ENCODE measurements around the gene TUBA4B. TPM values are rescaled to one million over a fixed set of nuclear protein-coding genes. Genes with fewer than 3 reads are reported as not detected.

The TUBA4B gene
- total and polyA plus RNA-seq, 7 experiments from 2014 or later: not detected

DNA sequence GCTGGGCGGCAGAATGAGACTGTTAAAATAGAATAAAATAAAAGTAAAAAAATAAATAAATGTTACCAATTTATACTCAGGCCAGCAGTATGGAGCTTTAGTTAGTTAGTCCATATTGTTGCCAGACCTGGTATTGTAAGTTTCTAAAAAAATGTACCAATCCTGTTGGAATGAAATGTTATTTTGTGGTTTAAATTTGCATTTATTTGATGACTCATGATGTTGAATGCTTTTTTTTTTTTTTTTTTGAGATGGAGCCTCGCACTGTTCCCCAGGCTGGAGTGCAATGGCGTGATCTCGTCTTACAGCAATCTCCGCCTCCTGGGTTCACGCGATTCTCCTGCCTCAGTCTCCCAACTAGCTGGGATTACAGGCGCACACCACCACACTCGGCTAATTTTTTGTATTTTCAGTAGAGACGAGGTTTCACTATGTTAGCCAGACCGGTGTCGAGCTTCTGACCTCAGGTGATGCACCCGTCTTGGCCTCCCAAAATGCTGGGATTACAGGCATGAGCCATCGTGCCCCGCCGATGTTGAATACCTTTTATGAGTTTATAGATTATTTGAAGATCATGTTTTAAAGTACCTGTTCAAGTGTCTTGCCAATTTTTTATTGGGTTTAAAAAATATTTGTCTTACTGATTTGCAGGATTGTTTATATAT lies 61.9 kb downstream of the TUBA4B start:
- ATAC-seq (no peak), DNase-seq (no peak)
- CTCF ChIA-PET: interaction anchor here (0.6 kb wide), 2 partner anchors 30 to 559 kb away, joined by 3 to 5 read pairs; no protein-coding TSS in a partner anchor
- no peaks in the 10 kb centered on the region for H3K9me3 ChIP-seq (ENCODE audit: control insufficient read depth in 2 of 3, low read length in 3 of 3)
- no peaks in the 10 kb centered on the region for H3K36me3 ChIP-seq (ENCODE audit: control insufficient read depth in 2 of 3, insufficient read depth in 3 of 3, low read length in 3 of 3)
- Mint-ChIP-seq H3K9me3 (peaks cover 0 to 8% (median 2%) of the 10 kb centered on the region in 11 donors), H3K4me1 (peaks cover 0 to 4% (median 0%) of the 10 kb centered on the region in 7 donors), H3K36me3 (peaks cover 0 to 4% (median 0%) of the 10 kb centered on the region in 5 donors), H3K4me3 (no peak overlapping the region), H3K27ac (no peak overlapping the region), H3K27me3 (peaks cover 19 to 30% (median 28%) of the 10 kb centered on the region in 5 donors)
- H3K27me3 ChIP-seq (ENCODE audit: control insufficient read depth in 2 of 2, insufficient read depth in 2 of 2, low read length in 2 of 2): no peaks in the 10 kb centered on the region
- no peak overlapping the region for H3K4me3 ChIP-seq (ENCODE audit: low read length)
- intact Hi-C loops (cut with micrococcal nuclease): no loop called here
- POLR2A ChIA-PET: no interaction called here
- no peaks in the 10 kb centered on the region for H3K4me1 ChIP-seq (ENCODE audit: control insufficient read depth in 2 of 2, insufficient read depth in 2 of 2, low read length in 2 of 2)
- no peak overlapping the region for H3K27ac ChIP-seq (ENCODE audit: low read depth, low read length)

Small RNAs within 50 kb of the gene (microRNA-seq; reads per million reads assigned to microRNA genes)
- gene MIR153-1 (ENCODE audit: borderline microRNAs expressed): not detected

Other genes starting within 250 kb of the TUBA4B start
- gene CFAP65, start 211.7 kb upstream of the TUBA4B start, total RNA-seq: not detected
- not detected for gene CFAP65, start 211.7 kb upstream of the TUBA4B start, polyA plus RNA-seq
- under 1 TPM in 2 of 5 experiments, not detected in 3; 0.17 to 0.24 TPM for gene IHH, start 192.3 kb upstream of the TUBA4B start, total RNA-seq
- gene IHH, start 192.3 kb upstream of the TUBA4B start, polyA plus RNA-seq: not detected
- gene NHEJ1, start 92.4 kb upstream of the TUBA4B start, total RNA-seq: 10 to 100 TPM; 11.4 to 24.0 (median 17.9) TPM
- gene NHEJ1, start 92.4 kb upstream of the TUBA4B start, polyA plus RNA-seq: 10 to 100 TPM; 24.5 to 32.7 TPM
- gene SLC23A3, start 83.2 kb upstream of the TUBA4B start, total RNA-seq: 1 to 10 TPM in 4 of 5 experiments, under 1 TPM in 1; 0.69 to 8.6 (median 3.0) TPM
- under 1 TPM in 1 of 2 donors, not detected in 1; 0.08 TPM for gene SLC23A3, start 83.2 kb upstream of the TUBA4B start, polyA plus RNA-seq
- 10 to 100 TPM; 48.2 to 77.6 (median 64.5) TPM for gene CNPPD1, start 76.3 kb upstream of the TUBA4B start, total RNA-seq
- gene CNPPD1, start 76.3 kb upstream of the TUBA4B start, polyA plus RNA-seq: 10 to 100 TPM; 48.2 to 68.7 TPM
- gene RETREG2, start 75.0 kb upstream of the TUBA4B start, total RNA-seq: 100 to 1,000 TPM in 2 of 5 experiments, 10 to 100 TPM in 3; 70.2 to 124 (median 90.9) TPM
- gene RETREG2, start 75.0 kb upstream of the TUBA4B start, polyA plus RNA-seq: 10 to 100 TPM; 58.5 to 62.4 TPM
- gene ZFAND2B, start 46.5 kb upstream of the TUBA4B start, total RNA-seq: 10 to 100 TPM; 50.1 to 79.5 (median 71.3) TPM
- 10 to 100 TPM; 72.4 to 90.7 TPM for gene ZFAND2B, start 46.5 kb upstream of the TUBA4B start, polyA plus RNA-seq
- gene ABCB6, start 34.3 kb upstream of the TUBA4B start, total RNA-seq: 10 to 100 TPM in 2 of 5 experiments, 1 to 10 TPM in 3; 4.1 to 30.2 (median 8.3) TPM
- gene ABCB6, start 34.3 kb upstream of the TUBA4B start, polyA plus RNA-seq: 1 to 10 TPM in 1 of 2 donors, under 1 TPM in 1; 0.66 to 3.2 TPM
- gene ATG9A, start 23.6 kb upstream of the TUBA4B start, total RNA-seq: 10 to 100 TPM; 52.6 to 66.0 (median 60.9) TPM
- gene ATG9A, start 23.6 kb upstream of the TUBA4B start, polyA plus RNA-seq: 10 to 100 TPM; 14.0 to 40.0 TPM
- 100 to 1,000 TPM; 117 to 287 (median 169) TPM for gene ANKZF1, start 23.4 kb upstream of the TUBA4B start, total RNA-seq
- 10 to 100 TPM; 29.7 to 61.4 TPM for gene ANKZF1, start 23.4 kb upstream of the TUBA4B start, polyA plus RNA-seq
- 1 to 10 TPM; 1.9 to 4.5 (median 2.7) TPM for gene GLB1L, start 7.8 kb upstream of the TUBA4B start, total RNA-seq
- 1 to 10 TPM; 1.6 to 2.1 TPM for gene GLB1L, start 7.8 kb upstream of the TUBA4B start, polyA plus RNA-seq
- 10 to 100 TPM; 17.4 to 35.0 (median 21.8) TPM for gene STK16, start 7.8 kb upstream of the TUBA4B start, total RNA-seq
- 10 to 100 TPM; 18.8 to 24.4 TPM for gene STK16, start 7.8 kb upstream of the TUBA4B start, polyA plus RNA-seq
- 100 to 1,000 TPM in 3 of 5 experiments, 10 to 100 TPM in 2; 82.9 to 260 (median 183) TPM for gene TUBA4A, start 675 bp downstream of the TUBA4B start, total RNA-seq
- 100 to 1,000 TPM; 145 to 336 TPM for gene TUBA4A, start 675 bp downstream of the TUBA4B start, polyA plus RNA-seq
- 100 to 1,000 TPM in 4 of 5 experiments, 10 to 100 TPM in 1; 50.8 to 134 (median 113) TPM for gene DNAJB2, start 26.1 kb downstream of the TUBA4B start, total RNA-seq
- gene DNAJB2, start 26.1 kb downstream of the TUBA4B start, polyA plus RNA-seq: 1 to 10 TPM; 6.7 to 7.7 TPM
- under 1 TPM in 1 of 5 experiments, not detected in 4; 0.48 TPM for gene PTPRN, start 56.2 kb downstream of the TUBA4B start, total RNA-seq
- not detected for gene PTPRN, start 56.2 kb downstream of the TUBA4B start, polyA plus RNA-seq
- not detected for gene RESP18, start 79.5 kb downstream of the TUBA4B start, total RNA-seq
- gene RESP18, start 79.5 kb downstream of the TUBA4B start, polyA plus RNA-seq: not detected
- gene DNPEP, start 134.7 kb downstream of the TUBA4B start, total RNA-seq: 100 to 1,000 TPM in 1 of 5 experiments, 10 to 100 TPM in 4; 72.3 to 115 (median 73.9) TPM
- 10 to 100 TPM; 57.5 to 61.2 TPM for gene DNPEP, start 134.7 kb downstream of the TUBA4B start, polyA plus RNA-seq
- 1 to 10 TPM in 1 of 5 experiments, not detected in 4; 1.5 TPM for gene DES, start 165.1 kb downstream of the TUBA4B start, total RNA-seq
- not detected for gene DES, start 165.1 kb downstream of the TUBA4B start, polyA plus RNA-seq
- gene SPEG, start 181.6 kb downstream of the TUBA4B start, total RNA-seq: 10 to 100 TPM in 4 of 5 experiments, under 1 TPM in 1; 0.41 to 23.2 (median 15.0) TPM
- under 1 TPM; 0.26 to 0.76 TPM for gene SPEG, start 181.6 kb downstream of the TUBA4B start, polyA plus RNA-seq
- 10 to 100 TPM; 22.4 to 58.3 (median 37.2) TPM for gene GMPPA, start 245.6 kb downstream of the TUBA4B start, total RNA-seq
- 10 to 100 TPM; 11.8 to 23.8 TPM for gene GMPPA, start 245.6 kb downstream of the TUBA4B start, polyA plus RNA-seq